Heart left ventricle (tissue), 16 donors: ENCODE measurements around the gene FLT3LG. TPM values are rescaled to one million over a fixed set of nuclear protein-coding genes. Genes with fewer than 3 reads are reported as not detected.

Experiments used
- ATAC-seq, 4 donors: fragments of 200-7000 bp; cut with Tn5 transposase; one replicate each; pipeline ENCODE4 v1.9.1; 2020 to 2022; ENCODE audit warnings: moderate library complexity in 4 of 4, mild to moderate bottlenecking in 3 of 4, moderate number of reproducible peaks in 1 of 4
- DNase-seq, 5 donors: peaks; one replicate each; pipeline ENCODE4 v3.0.0-alpha.2; 2020
- H3K27ac ChIP-seq, 12 donors: fragments of 200-600 bp; sonication (generic) in 4 of 12; one replicate each; pipeline versions ENCODE4 v1.5.0 to v1.8.0; 2016 to 2022; ENCODE audit warnings: mild to moderate bottlenecking in 2 of 12
- H3K27me3 ChIP-seq, 9 donors: fragments of 200-600 bp; sonication (generic) in 2 of 9; one replicate each; pipeline versions ENCODE4 v1.5.1 to v1.8.0; 2016 to 2022; ENCODE audit warnings: mild to moderate bottlenecking in 3 of 9
- H3K36me3 ChIP-seq, 9 donors: fragments of 200-600 bp; sonication (generic) in 2 of 9; one replicate each; pipeline versions ENCODE4 v1.5.0 to v1.8.0; 2018 to 2022; ENCODE audit warnings: mild to moderate bottlenecking in 2 of 9
- H3K4me1 ChIP-seq, 12 donors: fragments of 200-600 bp; sonication (generic) in 4 of 12; one replicate each; pipeline versions ENCODE4 v1.5.0 to v1.8.0; 2016 to 2022; ENCODE audit warnings: mild to moderate bottlenecking in 3 of 12
- H3K4me3 ChIP-seq, 12 donors: fragments of 200-600 bp; sonication (generic) in 4 of 12; one replicate each; pipeline versions ENCODE4 v1.5.0 to v1.8.0; 2017 to 2022; ENCODE audit warnings: mild to moderate bottlenecking in 9 of 12, moderate library complexity in 4 of 12
- H3K9me3 ChIP-seq, 12 donors: fragments of 200-600 bp; sonication (generic) in 4 of 12; one replicate each; pipeline versions ENCODE4 v1.5.0 to v1.8.0; 2016 to 2022; ENCODE audit warnings: mild to moderate bottlenecking in 1 of 12
- POLR2A ChIP-seq, 2 donors: fragments of 450-650 bp; IDR thresholded peaks; one replicate each; pipeline ENCODE4 v1.6.1; 2017; ENCODE audit warnings: antibody characterized with exemption in 2 of 2, mild to moderate bottlenecking in 2 of 2, moderate library complexity in 2 of 2
- WGBS, 4 donors: extraction: QIAGEN DNeasy Blood & Tissue Kit in 2 of 4; methylation state at CpG; one replicate each; pipeline versions ENCODE4 v1.1.5 to v1.1.7; 2013 to 2018; 5-methylcytosine and 5-hydroxymethylcytosine counted together
- intact Hi-C, 10 donors: fragments of 100-400 bp; cut with DNase I; formaldehyde crosslinking; loops; one replicate each; pipeline versions ENCODE4 v1.11.1 to v1.14.2; 2022
- polyA plus RNA-seq, 2 donors: library from polyadenylated mRNA; stranded (reverse); fragments of 200-250 nt; gene quantifications; one replicate each; pipeline ENCODE4 v1.2.3, GENCODE V29; 2013
- total RNA-seq, 9 donors: library from RNA; depleted of rRNA in 2 of 9; stranded (reverse); fragments of >200 nt in 2 of 9; fragmentation: NEBNext Ultra II Directional in 3 of 9; extraction: Animal tissue kit (Norgen Biotek cat#: 25700) in 3 of 9; gene quantifications; one replicate each; pipeline versions ENCODE4 v1.1.0 to v1.2.4, GENCODE V29; 2016 to 2023
- TF ChIP-seq, protein P1 (sequence below), 12 donors: fragments of 200-600 bp; sonication (generic) in 4 of 12; IDR thresholded peaks; one replicate each; pipeline versions ENCODE4 v1.5.0 to v1.8.0; 2018 to 2022; ENCODE audit warnings: antibody characterized with exemption in 12 of 12, mild to moderate bottlenecking in 5 of 12
- donor health status: ischemic (EF 13 %, LVEDD 7.1; RV severe dilation, severe dysfunction).
- donor health status: healthy with polysubstance abuse.
- donor health status: DM: no; HTN: yes; CAD: no.
- donor health status: DM: no; HTN: no; CAD: no.
- donor health status: ischemic (EF 25% LVEDD 6.9; RV normal size, moderate dysfunction).
- donor health status: ischemic (EF 25% LVEDD 5.7; RV mildly dilated, moderate dysfunction).
- donor health status: healthy.
- donor health status: DM: yes; HTN: yes; CAD: no.
- donor health status: ischemic (EF 35%, LVEDD 5.7; RV mildly dilated, moderate dysfunction).
- donor health status: nonischemic (EF 11% LVEDD 7.7; RV severe dilation, severe dysfunction).
- donor health status: DM: yes; HTN: yes; CAD: no.
- donor health status: PGD.
- donor health status: ischemic (EF 29% LVEDD 5.4; RV normal size, mild dysfunction).
- donor health status: nonischemic (EF 23%, LVEDD 6.1; RV moderate dilation, normal function).

FLT3LG gene
- total and polyA plus RNA-seq, 11 donors = 1.7 to 13.4 (median 2.6) TPM

- intact Hi-C loops = no loop called here
- no peak overlapping the region for H3K27ac ChIP-seq
Observed at GRCh38 chr19:49491804-49492572, 18.0 kb downstream of the FLT3LG start.

DNA sequence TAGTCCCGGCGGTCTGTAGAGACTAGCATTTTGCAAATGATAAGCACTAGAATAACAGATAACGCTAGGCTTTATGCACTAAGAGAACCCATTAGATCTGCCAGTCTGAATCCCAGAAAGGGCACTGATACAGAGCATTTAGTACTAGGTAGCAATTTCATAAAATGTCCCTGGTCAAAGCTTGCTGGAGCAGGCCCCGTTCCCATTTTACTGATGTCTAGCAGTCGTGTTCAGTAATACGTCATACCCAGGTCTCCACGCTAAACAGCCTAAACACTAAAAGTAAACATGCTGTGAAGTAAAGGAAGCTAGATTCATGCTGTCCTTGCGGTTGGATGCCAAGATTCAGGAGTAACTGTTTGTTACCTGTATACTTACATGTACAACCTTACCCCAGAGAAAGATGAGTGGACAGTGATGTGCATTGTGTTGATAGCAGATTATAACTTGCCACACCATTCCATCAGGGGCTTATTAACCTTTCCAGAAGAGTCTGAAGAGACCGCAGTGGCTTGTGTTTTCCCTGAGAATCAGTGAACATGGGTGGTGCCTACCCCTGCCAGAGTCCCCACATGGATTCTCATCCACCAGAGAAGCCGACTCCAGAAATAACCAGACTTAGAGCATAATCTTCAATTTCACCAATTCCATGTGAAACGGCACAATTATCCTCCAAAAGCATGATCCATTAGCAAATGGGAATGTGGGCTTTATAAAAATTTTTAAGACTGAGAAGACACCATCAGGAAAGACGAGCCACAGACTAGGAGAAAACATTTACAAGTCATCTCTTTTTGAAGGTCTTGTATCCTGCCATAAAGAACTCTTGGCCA lies 18.8 kb downstream of the FLT3LG start:
- 70 to 81% (median 71%) methylated on average over 12 of the region's 12 CpGs for WGBS, 4 donors
- H3K36me3 ChIP-seq = peaks cover 5 to 58% (median 46%) of the 10 kb centered on the region in 9 donors
- peak overlapping the region in 2 of 12 donors; percentile 6 to 18 for H3K27ac ChIP-seq

More at GRCh38 chr19:49491804-49492572, 18.0 kb downstream of the FLT3LG start:
- WGBS, 4 donors = 64 to 75% (median 69%) methylated on average over 7 of the region's 7 CpGs
- peaks cover 5 to 51% (median 40%) of the 10 kb centered on the region in 9 donors for H3K36me3 ChIP-seq
- no peak overlapping the region for H3K4me3 ChIP-seq
- no peaks in the 10 kb centered on the region for H3K9me3 ChIP-seq
- H3K27me3 ChIP-seq = no peaks in the 10 kb centered on the region
- H3K4me1 ChIP-seq = peaks cover 6 to 55% (median 28%) of the 10 kb centered on the region in 12 donors
- ATAC-seq (no peak), DNase-seq (no peak)
- TF ChIP-seq, protein P1, sequence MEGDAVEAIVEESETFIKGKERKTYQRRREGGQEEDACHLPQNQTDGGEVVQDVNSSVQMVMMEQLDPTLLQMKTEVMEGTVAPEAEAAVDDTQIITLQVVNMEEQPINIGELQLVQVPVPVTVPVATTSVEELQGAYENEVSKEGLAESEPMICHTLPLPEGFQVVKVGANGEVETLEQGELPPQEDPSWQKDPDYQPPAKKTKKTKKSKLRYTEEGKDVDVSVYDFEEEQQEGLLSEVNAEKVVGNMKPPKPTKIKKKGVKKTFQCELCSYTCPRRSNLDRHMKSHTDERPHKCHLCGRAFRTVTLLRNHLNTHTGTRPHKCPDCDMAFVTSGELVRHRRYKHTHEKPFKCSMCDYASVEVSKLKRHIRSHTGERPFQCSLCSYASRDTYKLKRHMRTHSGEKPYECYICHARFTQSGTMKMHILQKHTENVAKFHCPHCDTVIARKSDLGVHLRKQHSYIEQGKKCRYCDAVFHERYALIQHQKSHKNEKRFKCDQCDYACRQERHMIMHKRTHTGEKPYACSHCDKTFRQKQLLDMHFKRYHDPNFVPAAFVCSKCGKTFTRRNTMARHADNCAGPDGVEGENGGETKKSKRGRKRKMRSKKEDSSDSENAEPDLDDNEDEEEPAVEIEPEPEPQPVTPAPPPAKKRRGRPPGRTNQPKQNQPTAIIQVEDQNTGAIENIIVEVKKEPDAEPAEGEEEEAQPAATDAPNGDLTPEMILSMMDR (IDR thresholded peaks at IDR 0.05) = no peak
- no peak for TF ChIP-seq POLR2A (IDR thresholded peaks at IDR 0.05)

GRCh38 chr19:49496574-49497008 lies 22.6 kb downstream of the FLT3LG start:
- ATAC-seq = no peak
- intact Hi-C loops = loop anchor here in 4 of 10 donors (1.0 to 5.0 kb wide), 6 partner anchors 9 to 381 kb away; partner anchors contain the start of genes PRMT1 (in 2 of the 4), RPL13A (in 2 of the 4), AKT1S1 (in 1 of the 4) and ALDH16A1 (in 1 of the 4)
- peaks cover 5 to 51% (median 48%) of the 10 kb centered on the region in 9 donors for H3K36me3 ChIP-seq
- WGBS, 4 donors = 0% methylated on average over 11 of the region's 11 CpGs
- TF ChIP-seq POLR2A (IDR thresholded peaks at IDR 0.05) = peak in 1 of 2 donors; percentile 2
- TF ChIP-seq, protein P1 (IDR thresholded peaks at IDR 0.05) = no peak
- peak overlapping the region; percentile 86 to 99 (median 96) for H3K27ac ChIP-seq
- no peaks in the 10 kb centered on the region for H3K9me3 ChIP-seq
- H3K4me3 ChIP-seq = peak overlapping the region; percentile 80 to 98 (median 90)
- no peak for DNase-seq
- H3K4me1 ChIP-seq = peaks cover 14 to 57% (median 41%) of the 10 kb centered on the region in 12 donors
- no peaks in the 10 kb centered on the region for H3K27me3 ChIP-seq

More for the DNA sequence above, 18.8 kb downstream of the FLT3LG start:
- ATAC-seq (no peak), DNase-seq (no peak)
- peaks cover 12 to 62% (median 36%) of the 10 kb centered on the region in 12 donors for H3K4me1 ChIP-seq
- no peaks in the 10 kb centered on the region for H3K27me3 ChIP-seq
- H3K9me3 ChIP-seq = no peaks in the 10 kb centered on the region
- intact Hi-C loops = no loop called here
- TF ChIP-seq, protein P1 (IDR thresholded peaks at IDR 0.05) = no peak
- TF ChIP-seq POLR2A (IDR thresholded peaks at IDR 0.05) = no peak
- no peak overlapping the region for H3K4me3 ChIP-seq
